H9 (cell line): ENCODE results near the gene SULT1C3. TPM values are rescaled to one million over a fixed set of nuclear protein-coding genes. Genes with fewer than 3 reads are reported as not detected.

Source experiments
- DNase-seq: peaks from one replicate; pipeline ENCODE4 v3.0.0-alpha.2; 2017
- H2AFZ ChIP-seq: one replicate; pipeline ENCODE4 v1.6.1; 2013; ENCODE audit warnings: mild to moderate bottlenecking, low read length, control low read depth, moderate library complexity
- H2AK5ac ChIP-seq: 2 replicates; pipeline ENCODE4 v1.6.1; 2013; ENCODE audit warnings: low read length, control low read depth, mixed read lengths; ENCODE audit not compliant: insufficient read length
- H2BK120ac ChIP-seq: one replicate; pipeline ENCODE4 v1.6.1; 2013; ENCODE audit warnings: low read depth, mild to moderate bottlenecking, low read length, control low read depth, inconsistent platforms; ENCODE audit not compliant: poor library complexity, severe bottlenecking
- H2BK12ac ChIP-seq: 2 replicates; pipeline ENCODE4 v1.6.1; 2013; ENCODE audit warnings: low read length, control low read depth, mixed read lengths, low read depth; ENCODE audit not compliant: insufficient read length
- H2BK15ac ChIP-seq: 2 replicates; pipeline ENCODE4 v1.6.1; 2013; ENCODE audit warnings: low read depth, low read length, control low read depth
- H2BK20ac ChIP-seq: one replicate; pipeline ENCODE4 v1.6.1; 2013; ENCODE audit warnings: low read depth, mild to moderate bottlenecking, low read length, control low read depth, inconsistent platforms; ENCODE audit not compliant: poor library complexity, severe bottlenecking
- H2BK5ac ChIP-seq: 2 replicates; pipeline ENCODE4 v1.6.1; 2013; ENCODE audit warnings: low read length, control low read depth, mixed read lengths; ENCODE audit not compliant: insufficient read length
- H3K14ac ChIP-seq: 2 replicates; pipeline ENCODE4 v1.6.1; 2013; ENCODE audit warnings: low read length, control low read depth; ENCODE audit not compliant: insufficient read depth
- H3K18ac ChIP-seq: 2 replicates; pipeline ENCODE4 v1.6.1; 2013; ENCODE audit warnings: low read depth, mild to moderate bottlenecking, mixed read lengths, low read length, control low read depth; ENCODE audit not compliant: insufficient read length
- H3K23ac ChIP-seq: 2 replicates; pipeline ENCODE4 v1.6.1; 2013; ENCODE audit warnings: low read length, control low read depth, mixed read lengths, low read depth; ENCODE audit not compliant: insufficient read length
- H3K23me2 ChIP-seq: 2 replicates; pipeline ENCODE4 v1.6.1; 2013; ENCODE audit warnings: low read depth, mild to moderate bottlenecking, mixed read lengths, low read length, control low read depth; ENCODE audit not compliant: insufficient read length, poor library complexity, severe bottlenecking
- H3K27ac ChIP-seq: 2 replicates; pipeline ENCODE4 v1.5.1; 2013; ENCODE audit warnings: low read length, control low read depth, mixed read lengths, low read depth; ENCODE audit not compliant: insufficient read length
- H3K27me3 ChIP-seq: 2 replicates; pipeline ENCODE4 v1.6.1; 2013; ENCODE audit warnings: low read length, control low read depth, inconsistent platforms; ENCODE audit not compliant: insufficient read depth
- H3K4ac ChIP-seq: 2 replicates; pipeline ENCODE4 v1.6.1; 2013; ENCODE audit warnings: low read depth, mild to moderate bottlenecking, control low read depth, inconsistent platforms, low read length, moderate library complexity
- H3K4me1 ChIP-seq: 2 replicates; pipeline ENCODE4 v1.6.1; 2013; ENCODE audit warnings: low read length, control low read depth, inconsistent platforms; ENCODE audit not compliant: insufficient read depth
- H3K4me2 ChIP-seq: 2 replicates; pipeline ENCODE4 v1.6.1; 2013; ENCODE audit warnings: low read length, control low read depth, mixed read lengths; ENCODE audit not compliant: insufficient read length, insufficient read depth
- H3K56ac ChIP-seq: 2 replicates; pipeline ENCODE4 v1.6.1; 2013; ENCODE audit warnings: low read depth, mild to moderate bottlenecking, mixed read lengths, low read length, control low read depth; ENCODE audit not compliant: insufficient read length
- H3K79me1 ChIP-seq: 2 replicates; pipeline ENCODE4 v1.6.1; 2013; ENCODE audit warnings: low read depth, mild to moderate bottlenecking, moderate library complexity, low read length, control low read depth, inconsistent platforms; ENCODE audit not compliant: insufficient read depth, poor library complexity, severe bottlenecking
- H3K79me2 ChIP-seq: 2 replicates; pipeline ENCODE4 v1.6.1; 2013; ENCODE audit warnings: low read length, control low read depth, inconsistent platforms; ENCODE audit not compliant: insufficient read depth
- H3K9ac ChIP-seq: 2 replicates; pipeline ENCODE4 v1.6.1; 2013; ENCODE audit warnings: low read length, control low read depth, mixed read lengths; ENCODE audit not compliant: insufficient read length; ENCODE audit errors: extremely low read depth
- H3K9me3 ChIP-seq: one replicate; pipeline ENCODE4 v1.6.1; 2013; ENCODE audit warnings: low read depth, low read length, inconsistent platforms; ENCODE audit not compliant: control insufficient read depth
- H3T11ph ChIP-seq: one replicate; pipeline ENCODE4 v1.6.1; 2013; ENCODE audit warnings: mild to moderate bottlenecking, low read length, control low read depth, inconsistent platforms
- H4K20me1 ChIP-seq: one replicate; pipeline ENCODE4 v1.6.1; 2013; ENCODE audit not compliant: control insufficient read depth, insufficient read length, insufficient read depth
- H4K5ac ChIP-seq: 2 replicates; pipeline ENCODE4 v1.6.1; 2013; ENCODE audit warnings: low read depth, mild to moderate bottlenecking, mixed read lengths, low read length, control low read depth; ENCODE audit not compliant: insufficient read length
- H4K8ac ChIP-seq: replicated peaks from 2 replicates; pipeline ENCODE4 v1.6.1; 2013; ENCODE audit warnings: low read length, control low read depth, mixed read lengths, low read depth; ENCODE audit not compliant: insufficient read length
- H4K91ac ChIP-seq: 2 replicates; pipeline ENCODE4 v1.6.1; 2013; ENCODE audit warnings: low read depth, mild to moderate bottlenecking, moderate library complexity, mixed read lengths, low read length, control low read depth; ENCODE audit not compliant: insufficient read length
- H3K27ac Mint-ChIP-seq, 3 experiments: 2 replicates in 2 of 3; 3 replicates in 1 of 3; pipeline ENCODE4 v1.8.0; 2020 to 2021; ENCODE audit warnings: mixed read lengths in 3 of 3, mild to moderate bottlenecking in 1 of 3, moderate library complexity in 1 of 3
- H3K27me3 Mint-ChIP-seq: 2 replicates; pipeline ENCODE4 v1.8.0; 2021; ENCODE audit warnings: low read depth, mild to moderate bottlenecking, moderate library complexity, mixed read lengths
- H3K36me3 Mint-ChIP-seq, 3 experiments: 2 replicates in 2 of 3; 3 replicates in 1 of 3; pipeline ENCODE4 v1.8.0; 2020 to 2021; ENCODE audit warnings: low read depth in 3 of 3, mixed read lengths in 3 of 3; ENCODE audit not compliant: insufficient read depth in 1 of 3
- H3K4me1 Mint-ChIP-seq, 2 experiments: 2 replicates each; pipeline ENCODE4 v1.8.0; 2020; ENCODE audit warnings: mixed read lengths in 2 of 2
- H3K4me3 Mint-ChIP-seq, 2 experiments: 2 replicates in 1 of 2; 3 replicates in 1 of 2; pipeline ENCODE4 v1.8.0; 2020 to 2021; ENCODE audit warnings: mild to moderate bottlenecking in 2 of 2, mixed read lengths in 2 of 2, moderate library complexity in 1 of 2
- H3K9me3 Mint-ChIP-seq, 2 experiments: 2 replicates in 1 of 2; 3 replicates in 1 of 2; pipeline ENCODE4 v1.8.0; 2020; ENCODE audit warnings: mild to moderate bottlenecking in 2 of 2, mixed read lengths in 2 of 2, moderate library complexity in 1 of 2
- CTCF ChIP-seq: fragments of 200-600 bp; sonication (generic); conservative IDR thresholded peaks from 3 replicates; pipeline ENCODE4 v1.8.0; 2021; ENCODE audit warnings: antibody characterized with exemption, mild to moderate bottlenecking
- WGBS: extraction: QIAGEN DNeasy Blood & Tissue Kit; methylation state at CpG from one replicate; pipeline ENCODE4 v1.1.7; 2013; ENCODE audit warnings: missing lambda C conversion rate, low lambda C conversion rate, mixed read lengths; ENCODE audit not compliant: insufficient read length; ENCODE audit errors: extremely low coverage; 5-methylcytosine and 5-hydroxymethylcytosine counted together
- total RNA-seq: library from RNA; stranded (reverse); gene quantifications from 2 replicates; pipeline ENCODE4 v1.2.1, GENCODE V29; 2021

The SULT1C3 gene
- total RNA-seq, 1 experiment from 2014 or later, result not detected

GRCh38 chr2:108270768-108271506, 31.2 kb downstream of the SULT1C3 start:
- TF ChIP-seq CTCF, result no peak
- Histone ChIP-seq H3K4me2 (no peak overlapping the region), H2BK12ac (no peak overlapping the region), H3K27me3 (no peaks in the 10 kb centered on the region), H3K18ac (no peak overlapping the region), H3K14ac (no peak overlapping the region), H3K4ac (no peak overlapping the region), H4K20me1 (no peaks in the 10 kb centered on the region), H3K79me1 (no peaks in the 10 kb centered on the region), H3K79me2 (no peaks in the 10 kb centered on the region), H2BK120ac (no peak overlapping the region), H4K91ac (no peak overlapping the region), H2BK5ac (no peak overlapping the region), H3K27ac (no peak overlapping the region), H3K9me3 (no peaks in the 10 kb centered on the region), H3K56ac (no peak overlapping the region), H2BK15ac (no peak overlapping the region), H3K4me1 (no peaks in the 10 kb centered on the region), H2AK5ac (no peak overlapping the region), H2BK20ac (no peak overlapping the region), H2AFZ (no peak overlapping the region), H4K8ac (no peak overlapping the region), H3K23me2 (no peaks in the 10 kb centered on the region), H3T11ph (no peak overlapping the region), H3K23ac (no peak overlapping the region), H3K9ac (no peak overlapping the region), H4K5ac (no peak overlapping the region)
- H3K4me3 Mint-ChIP-seq, result no peak overlapping the region
- H3K27ac Mint-ChIP-seq, result 0 out of 7 replicates have a peak overlapping the region, but pooled peaks of 1 of the 3 experiments have one; percentile 38
- no peaks in the 10 kb centered on the region; the same call in 1 of the 2 replicates for H3K27me3 Mint-ChIP-seq
- WGBS, result no CpG with 5 or more reads among the region's 5 CpGs
- H3K36me3 Mint-ChIP-seq, result no peaks in the 10 kb centered on the region
- H3K9me3 Mint-ChIP-seq, result no peaks in the 10 kb centered on the region
- H3K4me1 Mint-ChIP-seq, result peaks cover 0 to 6% of the 10 kb centered on the region in 2 experiments; a peak in 2 of 4 replicates
- no peak for DNase-seq
